ENCODE results near the gene R3HDM2.

- TF ChIP-seq GATA3 (IDR thresholded peaks at IDR 0.05; ENCODE audit: low read depth, low read length) = no peak
- TF ChIP-seq GATA2 (IDR thresholded peaks at IDR 0.05; ENCODE audit: low read depth, low read length) = no peak
Observed at GRCh38 chr12:57205186-57205585, 225.7 kb downstream of the R3HDM2 start.

Data from SH-SY5Y (cell line).